DOHH2 (cell line): ENCODE data around the gene CD200.

Source experiments
- H3F3A ChIP-seq: fragments of 200-600 bp; sonication (generic), shearing (Covaris generic); 2 replicates; pipeline ENCODE4 v1.6.0; 2016; ENCODE audit warnings: antibody characterized with exemption, mild to moderate bottlenecking; ENCODE audit not compliant: control insufficient read depth, insufficient read depth
- H3K27ac ChIP-seq: fragments of 200-600 bp; sonication (generic); 2 replicates; pipeline ENCODE4 v1.5.1; 2014; ENCODE audit warnings: low read depth, mild to moderate bottlenecking, low read length, moderate library complexity
- H3K27me3 ChIP-seq: fragments of 200-600 bp; sonication (generic); 2 replicates; pipeline ENCODE4 v1.6.1; 2014; ENCODE audit warnings: mild to moderate bottlenecking, low read length, mixed read lengths; ENCODE audit not compliant: control insufficient read depth
- H3K36me3 ChIP-seq: fragments of 200-600 bp; sonication (generic); 2 replicates; pipeline ENCODE4 v1.6.1; 2014; ENCODE audit warnings: mild to moderate bottlenecking, low read length, moderate library complexity, mixed read lengths; ENCODE audit not compliant: control insufficient read depth
- H3K4me1 ChIP-seq: fragments of 200-600 bp; sonication (generic); 2 replicates; pipeline ENCODE4 v1.6.1; 2014; ENCODE audit warnings: mild to moderate bottlenecking, low read length, mixed read lengths; ENCODE audit not compliant: control insufficient read depth
- H3K4me2 ChIP-seq: fragments of 200-600 bp; sonication (generic); 2 replicates; pipeline ENCODE4 v1.6.0; 2014; ENCODE audit warnings: mild to moderate bottlenecking, low read length, moderate library complexity
- H3K4me3 ChIP-seq: fragments of 200-600 bp; sonication (generic); 2 replicates; pipeline ENCODE4 v1.5.1; 2014; ENCODE audit warnings: mild to moderate bottlenecking, low read length, mixed read lengths
- H3K79me2 ChIP-seq: fragments of 200-600 bp; sonication (generic); 2 replicates; pipeline ENCODE4 v1.6.1; 2014; ENCODE audit warnings: mild to moderate bottlenecking, low read length, mixed read lengths; ENCODE audit not compliant: control insufficient read depth
- H3K9me2 ChIP-seq: fragments of 200-600 bp; sonication (generic); replicated peaks from 2 replicates; pipeline ENCODE4 v1.6.1; 2014; ENCODE audit warnings: mild to moderate bottlenecking, low read length, mixed read lengths; ENCODE audit not compliant: control insufficient read depth
- H3K9me3 ChIP-seq: fragments of 200-600 bp; sonication (generic); 2 replicates; pipeline ENCODE4 v1.6.1; 2014; ENCODE audit warnings: antibody characterized with exemption, low read length, mixed read lengths; ENCODE audit not compliant: control insufficient read depth, insufficient read depth
- H4K20me1 ChIP-seq: fragments of 200-600 bp; sonication (generic); 2 replicates; pipeline ENCODE4 v1.6.0; 2014; ENCODE audit warnings: low read depth, mild to moderate bottlenecking, antibody characterized with exemption, low read length, moderate library complexity; ENCODE audit not compliant: control insufficient read depth, insufficient read depth
- CTCF ChIP-seq: fragments of 200-600 bp; sonication (generic); IDR thresholded peaks from one replicate; pipeline ENCODE4 v1.5.1; 2014; ENCODE audit warnings: antibody characterized with exemption, mild to moderate bottlenecking, low read depth, low read length; ENCODE audit not compliant: poor library complexity, severe bottlenecking
- EZH2phosphoT487 ChIP-seq: fragments of 200-600 bp; sonication (generic); IDR thresholded peaks from 2 replicates; pipeline ENCODE4 v1.6.1; 2017; ENCODE audit warnings: borderline replicate concordance, mild to moderate bottlenecking, antibody characterized with exemption, low read length, moderate library complexity, mixed read lengths

CD200 gene

DNA sequence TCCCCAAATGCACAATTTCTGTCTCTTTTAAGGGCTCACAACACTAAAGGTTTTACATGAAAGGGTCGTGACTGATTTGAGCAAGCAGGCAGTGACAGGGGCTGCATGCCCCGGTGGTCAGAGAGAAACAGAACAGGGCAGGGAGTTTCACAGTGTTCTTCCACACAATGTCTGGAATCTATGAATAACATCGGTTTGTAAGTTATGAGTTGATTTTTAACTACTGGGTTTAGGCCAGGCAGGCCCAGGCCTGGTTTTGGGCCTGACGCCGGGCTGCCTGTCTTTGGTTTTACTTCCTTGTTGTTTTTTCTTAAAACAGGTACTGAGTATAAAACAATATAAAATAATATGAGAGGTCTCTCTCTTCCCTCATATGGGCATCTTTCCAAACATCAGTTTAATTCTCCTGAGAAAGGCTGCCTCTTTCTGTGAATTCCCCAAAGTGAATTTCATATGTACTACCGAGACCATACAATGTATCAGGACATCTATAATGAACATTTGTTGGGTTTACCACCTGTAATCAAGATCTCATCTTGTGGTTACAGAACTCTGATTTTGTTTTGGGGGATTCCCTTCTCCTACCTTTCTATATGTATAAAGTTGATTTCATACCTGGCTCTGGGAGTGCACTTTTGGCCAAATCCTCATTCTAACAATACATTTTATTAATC, 74.4 kb downstream of the CD200 start:
- no peaks in the 10 kb centered on the region for H3K27me3 ChIP-seq
- H3F3A ChIP-seq: no peaks in the 10 kb centered on the region
- no peak overlapping the region for H3K4me2 ChIP-seq
- H3K36me3 ChIP-seq: no peaks in the 10 kb centered on the region
- H3K9me2 ChIP-seq: no peaks in the 10 kb centered on the region
- peaks cover 6% of the 10 kb centered on the region for H3K4me1 ChIP-seq
- no peaks in the 10 kb centered on the region for H3K9me3 ChIP-seq
- TF ChIP-seq CTCF (no peak), EZH2phosphoT487 (no peak)
- no peaks in the 10 kb centered on the region for H4K20me1 ChIP-seq
- no peaks in the 10 kb centered on the region for H3K79me2 ChIP-seq
- H3K4me3 ChIP-seq: no peak overlapping the region
- no peak overlapping the region for H3K27ac ChIP-seq

GRCh38 chr3:112407888-112408702, 75.1 kb downstream of the CD200 start:
- Histone ChIP-seq H4K20me1 (no peaks in the 10 kb centered on the region), H3K9me2 (no peaks in the 10 kb centered on the region), H3K4me3 (no peak overlapping the region), H3K27me3 (no peaks in the 10 kb centered on the region), H3K27ac (no peak overlapping the region), H3K4me2 (no peak overlapping the region), H3K9me3 (no peaks in the 10 kb centered on the region), H3K36me3 (no peaks in the 10 kb centered on the region), H3K4me1 (peaks cover 13% of the 10 kb centered on the region), H3K79me2 (no peaks in the 10 kb centered on the region), H3F3A (no peaks in the 10 kb centered on the region)
- no peak for TF ChIP-seq CTCF
- no peak for TF ChIP-seq EZH2phosphoT487

DNA sequence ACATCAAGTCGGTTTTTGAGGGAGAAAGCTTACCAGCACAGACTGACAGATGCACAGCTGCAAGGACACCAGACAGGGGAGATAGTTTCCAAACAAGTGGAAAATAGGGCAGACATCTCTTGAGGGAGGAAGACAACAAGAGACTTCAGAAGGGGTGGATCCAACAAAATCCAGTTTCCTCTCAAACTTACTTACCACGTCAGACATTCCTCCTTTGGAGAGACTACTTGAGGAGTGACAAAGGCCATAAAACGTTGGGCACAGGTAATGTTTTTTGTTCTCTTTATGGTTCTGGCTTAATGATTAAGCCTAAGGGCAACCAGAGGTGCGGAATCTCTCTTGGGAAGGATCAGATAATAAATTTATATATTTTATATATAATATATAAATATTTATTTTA, 76.1 kb downstream of the CD200 start:
- no peaks in the 10 kb centered on the region for H4K20me1 ChIP-seq
- no peaks in the 10 kb centered on the region for H3K79me2 ChIP-seq
- H3K4me1 ChIP-seq: peaks cover 18% of the 10 kb centered on the region
- no peak overlapping the region for H3K4me2 ChIP-seq
- no peaks in the 10 kb centered on the region for H3K9me2 ChIP-seq
- H3F3A ChIP-seq: no peaks in the 10 kb centered on the region
- no peaks in the 10 kb centered on the region for H3K36me3 ChIP-seq
- H3K4me3 ChIP-seq: no peak overlapping the region
- H3K9me3 ChIP-seq: no peaks in the 10 kb centered on the region
- H3K27ac ChIP-seq: no peak overlapping the region
- H3K27me3 ChIP-seq: no peaks in the 10 kb centered on the region
- no peak for TF ChIP-seq EZH2phosphoT487
- TF ChIP-seq CTCF: no peak
